GM20431 (cell line): ENCODE results near the gene MSMP.

Experiments
- in situ Hi-C: fragments of 300-500 bp; cut with MseI, MboI; formaldehyde crosslinking; loops from one replicate; pipeline ENCODE4 v1.15.0; 2020; ENCODE audit warnings: low sequenced_read_pairs; ENCODE audit not compliant: unreplicated experiment

Gene MSMP

GRCh38 chr9:35746583-35746982 is 7.5 kb downstream of the MSMP start:
- in situ Hi-C loops, result no loop called here

GRCh38 chr9:35745569-35745968 is 8.5 kb downstream of the MSMP start:
- in situ Hi-C loops, result no loop called here

GRCh38 chr9:35743880-35744518 is 10.1 kb downstream of the MSMP start:
- in situ Hi-C loops, result no loop called here

- in situ Hi-C loops, result no loop called here
Observed at GRCh38 chr9:35743452-35743851, 10.6 kb downstream of the MSMP start.

- in situ Hi-C loops, result no loop called here
Observed at GRCh38 chr9:35741740-35742139, 12.3 kb downstream of the MSMP start.

GRCh38 chr9:35740243-35740642 is 13.8 kb downstream of the MSMP start:
- in situ Hi-C loops, result no loop called here

- in situ Hi-C loops, result no loop called here
Observed at GRCh38 chr9:35738924-35739323, 15.2 kb downstream of the MSMP start.

- in situ Hi-C loops, result no loop called here
Observed at GRCh38 chr9:35738186-35738585, 15.9 kb downstream of the MSMP start.

- in situ Hi-C loops, result no loop called here
Observed at GRCh38 chr9:35737143-35737542, 16.9 kb downstream of the MSMP start.

GRCh38 chr9:35736201-35736633 is 17.9 kb downstream of the MSMP start:
- in situ Hi-C loops, result no loop called here

- in situ Hi-C loops, result no loop called here
Observed at GRCh38 chr9:35734096-35734495, 20.0 kb downstream of the MSMP start.

- in situ Hi-C loops, result no loop called here
Observed at GRCh38 chr9:35732800-35733541, 21.1 kb downstream of the MSMP start.

GRCh38 chr9:35732185-35732799 is 21.8 kb downstream of the MSMP start, which contains the start of the genes CREB3 and TLN1:
TSS of gene CREB3 (plus strand) at chr9:35732666. CDS start at chr9:35732773, 107 bp downstream.
TSS of gene TLN1 (minus strand) at chr9:35732195. CDS start at chr9:35725694, 6,501 bp downstream.
- in situ Hi-C loops, result no loop called here

GRCh38 chr9:35731415-35732184 is 22.5 kb downstream of the MSMP start:
- in situ Hi-C loops, result no loop called here

GRCh38 chr9:35730486-35730854 is 23.6 kb downstream of the MSMP start:
- in situ Hi-C loops, result no loop called here

GRCh38 chr9:35729700-35730485 is 24.2 kb downstream of the MSMP start:
- in situ Hi-C loops, result no loop called here

- in situ Hi-C loops, result no loop called here
Observed at GRCh38 chr9:35729101-35729500, 25.0 kb downstream of the MSMP start.

- in situ Hi-C loops, result no loop called here
Observed at GRCh38 chr9:35728041-35728971, 25.8 kb downstream of the MSMP start.

- in situ Hi-C loops, result no loop called here
Observed at GRCh38 chr9:35727676-35728040, 26.4 kb downstream of the MSMP start.
